ENCODE measurements around the gene ATF6. TPM values are rescaled to one million over a fixed set of nuclear protein-coding genes. Genes with fewer than 3 reads are reported as not detected.

ATF6 gene
- total RNA-seq, 1 experiment from 2014 or later, result 19.9 TPM

DNA sequence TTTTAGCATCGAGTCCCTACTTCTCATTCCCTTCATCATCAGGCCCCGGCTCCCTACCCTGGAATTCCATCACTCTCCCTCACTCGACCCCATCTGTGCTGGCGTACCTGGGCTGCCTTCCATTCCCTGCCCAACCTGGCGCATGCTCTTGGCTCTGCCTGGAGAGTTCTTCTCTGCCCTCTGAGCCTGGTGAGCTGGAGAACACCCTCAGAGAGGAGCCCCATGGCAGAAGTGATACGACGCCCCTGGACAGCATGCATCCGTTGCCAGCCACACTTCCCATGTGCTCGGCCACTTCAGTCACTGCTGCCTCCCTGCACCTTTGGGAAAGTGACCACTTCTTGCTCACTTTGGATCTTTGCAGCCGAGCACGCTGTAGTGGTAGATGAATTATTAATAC is 227.5 kb downstream of the ATF6 start:
- no peak for DNase-seq (ENCODE audit: low read depth)

DNA sequence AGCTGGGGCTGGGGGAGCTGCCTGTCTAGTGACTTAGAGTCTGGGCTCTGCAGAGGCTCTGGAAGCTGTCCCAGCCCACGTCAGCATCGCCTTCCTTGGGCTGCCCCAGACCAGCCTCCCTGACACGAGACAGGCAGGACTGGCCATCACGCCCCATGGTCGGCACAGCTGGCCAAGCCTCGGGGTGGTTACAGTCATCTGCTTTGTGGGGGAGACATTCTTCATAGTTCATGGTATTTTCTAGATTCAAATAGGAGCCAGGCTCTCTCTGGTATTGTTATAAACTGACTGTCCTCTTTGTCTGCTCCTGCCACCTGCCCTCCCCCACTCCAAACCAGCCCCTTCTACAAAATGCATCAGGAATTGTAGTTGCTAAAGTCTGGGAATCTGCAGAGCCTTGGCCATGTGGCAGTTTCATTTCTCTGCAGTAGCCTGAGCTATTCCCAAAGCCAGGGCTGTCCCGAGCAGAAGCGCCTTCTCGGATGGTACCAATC is 228.1 kb downstream of the ATF6 start:
- DNase-seq (ENCODE audit: low read depth), result peak; percentile 98

DNA sequence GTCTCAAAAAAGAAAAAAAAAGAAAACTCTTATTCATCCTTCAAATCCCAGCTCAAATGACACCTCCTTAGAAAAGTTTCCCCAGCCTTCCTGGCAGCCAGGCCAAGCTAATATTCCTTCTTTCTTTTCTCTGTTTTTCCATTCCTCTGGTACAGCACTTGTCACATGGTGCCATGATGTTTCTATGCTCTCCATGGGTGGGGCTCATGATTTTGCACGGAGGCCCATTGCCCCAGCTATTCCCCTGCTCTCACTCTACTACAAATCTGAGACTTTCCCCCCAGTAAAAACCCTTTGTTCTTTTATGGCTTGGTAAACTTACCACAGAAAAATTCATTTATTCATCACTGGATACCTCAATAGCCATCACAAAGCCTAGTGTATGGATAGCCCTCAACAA is 231.0 kb downstream of the ATF6 start:
- no peak for DNase-seq (ENCODE audit: low read depth)

DNA sequence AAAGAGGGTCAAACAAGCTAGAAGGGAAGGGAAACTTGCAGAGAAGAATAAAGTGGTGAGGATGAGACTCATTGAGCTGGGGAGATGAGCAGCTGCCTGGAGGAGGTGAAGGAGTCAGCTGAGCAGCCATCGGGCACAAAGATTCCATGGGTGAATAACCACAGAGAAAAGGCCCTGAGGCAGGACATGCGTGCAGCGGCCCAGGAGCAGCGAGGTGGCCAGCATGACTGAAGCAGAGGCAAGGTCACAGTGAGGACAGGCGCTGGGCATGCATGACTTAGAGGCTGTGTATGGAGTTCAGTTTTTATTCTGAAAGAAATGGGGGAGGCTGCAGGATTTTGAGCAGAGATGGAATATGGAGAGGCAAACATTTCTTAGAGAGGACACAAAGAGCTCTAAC is 232.7 kb downstream of the ATF6 start:
- peak; percentile 94 for DNase-seq (ENCODE audit: low read depth)

DNA sequence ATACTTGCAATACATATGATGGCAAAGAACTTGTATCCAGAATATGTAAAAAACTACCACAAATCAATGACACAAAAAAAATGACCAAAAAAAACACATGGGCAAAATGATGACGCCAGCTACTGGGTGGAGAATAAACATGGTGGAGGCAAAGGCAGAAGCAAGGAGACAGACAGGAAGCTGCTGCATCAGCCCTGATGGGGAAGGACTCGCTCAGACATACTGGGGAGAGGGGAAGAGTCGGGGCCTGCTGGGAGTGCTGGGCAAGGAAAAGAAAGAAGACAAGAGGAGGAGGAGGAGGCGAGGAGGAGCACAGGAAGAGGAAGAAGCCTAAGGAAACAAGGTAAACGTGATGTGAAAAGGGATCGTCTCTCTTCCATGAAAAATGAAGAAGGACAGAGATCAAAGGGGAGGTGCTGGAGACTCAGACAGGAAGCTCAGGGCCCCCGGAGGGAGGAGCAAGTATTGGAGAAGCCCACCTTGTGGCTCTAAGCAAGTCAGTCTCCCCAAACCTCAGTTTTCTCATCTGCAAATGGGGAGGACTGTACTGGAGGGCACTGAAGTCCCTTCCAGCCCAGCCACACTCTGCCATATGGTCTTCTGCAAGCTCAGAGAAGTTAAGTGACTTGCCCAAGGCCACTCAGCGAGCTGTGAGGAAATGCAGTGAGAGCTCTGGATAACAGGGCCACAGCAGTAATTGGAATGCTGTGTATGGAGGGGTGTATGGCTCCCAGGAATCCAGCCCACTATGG is 233.4 kb downstream of the ATF6 start:
- DNase-seq (ENCODE audit: low read depth), result no peak

DNA sequence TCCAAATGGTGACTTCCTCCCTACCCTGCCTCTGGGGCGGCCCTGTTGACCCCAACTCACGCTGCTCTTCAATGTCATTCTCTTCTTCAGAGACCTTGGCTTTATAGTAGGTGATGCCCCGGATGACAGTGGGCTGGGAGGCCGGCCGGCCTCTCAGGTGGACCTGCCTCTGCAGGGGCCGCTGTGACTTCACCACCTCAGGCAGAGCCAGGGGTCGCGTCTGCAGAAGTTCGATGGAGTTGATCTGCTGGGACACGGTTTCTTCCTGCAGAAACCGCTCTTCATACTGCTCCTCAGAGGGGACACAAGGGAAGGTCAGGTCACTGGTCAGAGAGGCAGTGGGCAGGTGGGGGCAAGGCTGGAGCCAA is 233.9 kb downstream of the ATF6 start:
- no peak for DNase-seq (ENCODE audit: low read depth)

DNA sequence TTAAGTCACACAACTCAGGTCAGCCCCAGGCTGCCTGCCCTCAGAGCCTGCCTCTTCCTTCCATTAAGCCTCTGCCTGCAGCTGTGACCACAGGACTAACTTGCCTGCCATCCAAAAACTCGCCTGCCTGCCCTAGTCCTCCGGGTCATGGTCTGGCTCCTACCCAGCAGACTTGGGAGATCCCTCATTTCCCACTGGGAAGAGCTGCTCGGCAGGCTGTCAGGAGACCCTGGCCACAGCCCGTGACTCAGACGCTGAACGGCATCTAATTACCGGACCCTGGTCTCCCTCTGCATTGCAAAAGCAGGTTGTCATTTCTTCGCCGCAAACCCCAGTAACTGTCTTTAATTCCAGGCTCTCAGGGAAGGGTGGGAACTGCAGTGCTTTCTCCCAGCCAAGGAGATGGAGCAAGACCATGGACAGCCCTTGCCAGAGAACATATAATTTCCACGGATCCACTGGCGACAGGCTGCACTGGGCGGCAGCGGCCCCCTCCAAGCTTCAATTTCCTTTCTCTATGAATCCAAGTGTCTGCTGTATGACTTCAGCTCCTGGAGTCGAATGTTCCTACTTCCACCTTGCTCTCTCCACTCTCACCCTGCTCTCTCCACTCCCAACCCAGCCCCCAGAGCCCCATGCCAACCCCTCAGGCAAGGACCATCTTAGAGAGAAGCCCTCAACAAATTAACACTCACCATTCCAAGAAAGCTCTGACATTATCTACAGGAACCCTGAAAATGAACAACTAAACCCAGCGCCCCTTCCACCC is 237.1 kb downstream of the ATF6 start:
- peak; percentile 100 for DNase-seq (ENCODE audit: low read depth)

DNA sequence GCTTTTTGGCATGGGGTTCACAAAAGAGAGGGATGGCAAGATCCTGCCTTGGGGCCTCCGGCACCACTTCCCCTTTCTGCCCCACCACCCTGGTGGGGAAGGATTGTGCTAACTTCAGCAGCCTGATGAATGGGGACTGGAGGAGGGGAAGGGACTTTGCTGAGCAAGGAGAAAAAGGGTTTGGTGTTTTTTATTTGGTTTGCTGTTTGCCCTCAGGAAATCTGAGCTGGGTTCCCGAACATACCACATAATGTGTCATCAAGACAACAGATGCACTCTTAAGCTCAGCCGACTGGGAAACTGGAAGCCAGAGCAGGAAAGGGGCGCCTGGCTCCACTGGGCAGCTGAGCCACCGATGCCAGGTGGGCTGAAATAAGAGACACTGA is 237.7 kb downstream of the ATF6 start:
- DNase-seq (ENCODE audit: low read depth), result peak; percentile 97

DNA sequence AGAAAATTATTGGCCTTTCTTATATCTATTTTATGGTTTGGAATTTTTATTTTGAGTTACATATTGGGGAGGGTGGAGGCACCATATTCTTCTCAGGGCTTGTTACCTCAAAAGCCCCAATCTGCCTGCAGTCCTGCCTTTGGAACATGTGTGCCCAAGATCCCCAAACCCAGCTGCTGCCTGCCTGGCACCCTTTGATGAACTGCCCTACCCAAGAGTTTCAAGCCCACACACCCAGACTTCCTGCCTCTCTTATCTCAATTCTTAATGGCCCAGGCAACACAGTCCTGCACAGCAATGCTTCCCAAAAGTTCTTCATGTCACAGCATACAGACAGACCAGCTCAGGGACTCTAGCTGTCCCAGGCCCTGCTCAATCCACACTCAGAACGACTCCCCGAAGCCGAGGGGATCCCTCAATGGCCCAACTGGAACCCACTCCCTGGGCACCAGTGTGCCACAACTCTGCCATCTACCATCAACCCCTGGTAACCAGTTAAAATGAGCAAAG is 238.4 kb downstream of the ATF6 start:
- peak; percentile 38 for DNase-seq (ENCODE audit: low read depth)

DNA sequence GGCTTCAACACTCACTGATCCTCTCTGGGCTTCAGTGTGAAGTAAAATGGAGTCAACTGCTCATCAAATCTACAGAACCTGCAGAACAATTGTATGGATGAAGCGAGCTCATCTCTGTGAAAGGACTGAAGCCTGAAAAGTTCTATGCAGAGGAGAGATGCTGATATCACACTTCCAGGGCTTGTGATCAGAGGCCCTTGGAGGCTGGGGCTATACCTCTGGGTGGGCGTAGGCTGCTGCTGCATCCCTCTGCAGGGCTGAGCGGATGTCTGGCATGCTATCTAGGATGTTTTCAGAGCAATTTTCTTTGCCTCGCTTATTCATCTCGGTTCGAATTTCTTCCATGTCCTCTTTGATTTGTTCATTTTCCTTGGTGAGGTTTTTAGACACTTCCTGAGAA is 240.0 kb downstream of the ATF6 start:
- no peak for DNase-seq (ENCODE audit: low read depth)

DNA sequence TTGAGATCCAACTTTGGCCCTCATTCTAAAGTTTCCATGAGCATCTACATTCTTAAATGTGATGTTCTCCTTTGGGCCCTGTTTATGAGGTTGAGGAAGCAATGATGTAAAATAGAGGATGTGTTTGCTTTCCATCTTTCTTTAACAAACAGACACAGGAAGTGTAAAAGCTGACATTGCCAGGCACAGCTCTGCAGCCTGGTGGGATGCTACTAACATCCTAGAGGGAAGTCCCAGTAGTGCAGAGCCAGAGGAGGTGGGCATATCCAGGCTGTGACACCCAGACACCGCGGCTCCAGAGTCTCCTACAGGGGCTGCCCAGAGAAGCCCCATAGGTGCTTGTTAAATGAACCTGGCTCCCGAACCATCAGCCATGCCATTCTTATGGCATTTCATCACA is 241.3 kb downstream of the ATF6 start:
- DNase-seq (ENCODE audit: low read depth), result no peak

DNA sequence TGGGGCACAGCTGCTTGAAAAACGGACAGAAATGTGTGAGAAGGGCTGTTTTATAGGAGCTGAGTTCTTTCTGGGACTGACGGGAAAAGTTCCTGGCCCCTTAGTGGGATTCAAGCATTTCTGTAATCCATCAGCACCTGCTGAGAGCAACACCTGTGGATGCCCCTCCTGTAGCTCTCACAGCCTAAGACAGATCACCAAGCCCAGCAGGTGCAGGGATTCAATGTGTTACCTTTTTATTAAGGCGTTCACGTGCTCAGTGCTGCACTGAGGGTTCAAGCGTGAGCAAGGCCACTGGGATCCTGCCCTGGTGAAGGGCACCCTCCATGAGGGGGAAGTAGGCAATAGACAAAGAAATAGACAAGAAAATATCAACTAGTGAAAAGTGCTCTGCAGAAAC is 242.7 kb downstream of the ATF6 start:
- DNase-seq (ENCODE audit: low read depth), result no peak

DNA sequence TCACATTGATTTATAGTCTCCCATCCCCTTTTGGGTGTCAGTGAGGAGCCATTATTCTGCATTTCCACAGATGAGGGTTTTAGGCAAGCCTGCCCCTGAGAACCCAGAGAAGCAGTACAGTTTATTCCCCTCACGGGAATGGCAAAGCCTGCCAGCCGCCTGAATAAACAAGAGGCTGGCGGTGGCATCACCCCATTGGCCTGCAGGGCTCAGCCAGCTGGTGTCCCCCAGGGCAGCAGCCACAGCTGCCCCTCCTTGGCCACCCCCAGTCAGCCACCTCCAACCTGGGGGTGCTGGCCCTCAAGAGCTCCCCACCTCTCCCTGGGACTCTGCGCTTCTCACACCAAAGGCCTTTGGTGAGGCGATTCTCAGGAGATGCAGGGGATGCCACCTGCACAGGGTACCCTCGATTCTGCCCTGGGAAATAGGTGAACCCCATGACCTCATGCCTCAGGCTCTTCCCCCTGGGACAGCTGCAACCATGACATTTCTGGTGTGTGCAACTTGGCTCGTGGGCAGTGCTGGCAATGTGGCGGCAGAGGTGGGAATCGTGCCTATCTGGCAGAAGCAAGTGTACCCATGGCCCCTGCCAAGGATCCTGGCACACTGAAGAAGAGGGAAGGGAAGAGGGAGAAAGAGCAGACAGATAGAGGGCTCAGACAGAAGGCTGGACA is 243.5 kb downstream of the ATF6 start:
- no peak for DNase-seq (ENCODE audit: low read depth)

DNA sequence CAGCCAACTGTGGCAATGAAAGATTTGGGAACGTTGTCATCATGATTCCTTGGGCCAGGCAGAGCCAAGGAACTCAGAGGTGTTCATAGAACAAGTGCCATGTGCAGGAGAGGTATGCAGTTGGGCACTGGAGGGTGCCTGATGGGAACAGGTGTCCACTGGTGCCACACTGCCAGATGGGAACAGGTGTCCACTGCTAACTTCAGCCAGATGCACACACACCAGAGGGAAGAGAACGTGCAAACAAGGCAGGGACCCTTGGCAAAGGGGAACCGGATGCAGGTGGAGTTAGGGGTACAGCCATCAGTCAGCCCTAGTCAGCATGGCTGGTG is 244.0 kb downstream of the ATF6 start:
- DNase-seq (ENCODE audit: low read depth), result no peak

DNA sequence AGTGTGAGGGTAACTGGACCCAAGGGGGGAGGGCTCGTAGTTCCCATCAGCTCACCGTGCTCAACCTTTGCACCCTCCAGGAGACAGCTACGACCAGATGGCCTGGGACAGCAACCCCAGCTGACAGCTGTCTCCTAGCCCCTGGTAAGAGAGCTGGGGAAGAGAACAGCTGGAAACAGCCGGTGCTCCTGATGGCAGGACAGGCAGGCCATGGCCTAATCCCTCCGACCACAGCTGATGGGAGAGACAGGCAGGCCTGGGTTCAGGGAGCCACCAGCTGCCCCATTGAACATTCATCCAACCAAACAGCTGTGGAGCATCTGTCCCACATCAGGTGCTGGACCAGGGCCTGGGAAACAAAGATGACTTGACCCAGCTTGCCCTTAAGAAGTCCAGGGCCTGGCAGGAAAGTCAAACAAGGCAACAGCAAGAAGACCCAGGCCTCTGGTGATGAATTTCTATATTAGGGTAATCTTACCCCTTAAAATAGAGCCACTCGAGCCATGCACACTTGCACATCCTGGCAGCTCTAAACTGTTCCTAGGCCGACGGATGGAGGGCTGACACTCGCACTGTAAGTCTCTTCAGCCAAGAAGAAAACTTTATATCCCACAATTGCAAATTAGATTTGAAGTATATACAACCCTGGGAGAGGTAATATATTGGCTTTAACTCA is 245.4 kb downstream of the ATF6 start:
- DNase-seq (ENCODE audit: low read depth), result peak; percentile 60

DNA sequence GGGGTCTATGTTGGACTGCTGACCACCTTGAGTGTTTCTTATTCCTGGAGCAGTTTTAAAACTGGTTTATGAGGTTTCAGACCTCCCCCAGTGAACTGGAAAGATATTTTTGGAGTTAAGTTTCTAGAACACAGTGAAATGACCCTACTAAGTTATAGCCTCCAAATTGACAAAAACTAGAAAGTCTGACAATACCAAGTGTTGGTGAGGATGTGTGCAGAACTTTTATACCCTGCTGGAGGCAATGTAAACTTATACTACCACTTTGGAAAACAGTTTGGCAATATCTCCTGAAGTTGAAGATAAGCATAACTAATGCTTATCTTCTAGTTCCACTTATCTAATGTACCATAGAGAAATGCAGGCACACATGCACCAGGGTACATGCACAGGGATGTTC is 247.2 kb downstream of the ATF6 start:
- no peak for DNase-seq (ENCODE audit: low read depth)

Other genes with a start within 250 kb of the ATF6 start
- gene HSPA6, start 241.8 kb upstream of the ATF6 start, total RNA-seq (2014; rRNA removed; shearing (Covaris generic)), result 0.12 TPM in 1 of 2 replicates, not detected in the other
- not detected in 2 replicates for gene FCGR3A, start 216.5 kb upstream of the ATF6 start, total RNA-seq (2014; rRNA removed; shearing (Covaris generic))
- not detected in 2 replicates for gene FCGR3B, start 135.1 kb upstream of the ATF6 start, total RNA-seq (2014; rRNA removed; shearing (Covaris generic))
- under 0.01 TPM in 1 of 2 replicates, not detected in the other for gene FCGR2B, start 103.2 kb upstream of the ATF6 start, total RNA-seq (2014; rRNA removed; shearing (Covaris generic))
- 11.2 and 16.7 TPM in 2 replicates for gene FCRLA, start 59.1 kb upstream of the ATF6 start, total RNA-seq (2014; rRNA removed; shearing (Covaris generic))
- gene FCRLB, start 44.8 kb upstream of the ATF6 start, total RNA-seq (2014; rRNA removed; shearing (Covaris generic)), result 2.2 and 2.4 TPM in 2 replicates
- gene DUSP12, start 16.5 kb upstream of the ATF6 start, total RNA-seq (2014; rRNA removed; shearing (Covaris generic)), result 45.9 and 55.0 TPM in 2 replicates